ENCODE results near the gene SENP2.

Gene SENP2

DNA sequence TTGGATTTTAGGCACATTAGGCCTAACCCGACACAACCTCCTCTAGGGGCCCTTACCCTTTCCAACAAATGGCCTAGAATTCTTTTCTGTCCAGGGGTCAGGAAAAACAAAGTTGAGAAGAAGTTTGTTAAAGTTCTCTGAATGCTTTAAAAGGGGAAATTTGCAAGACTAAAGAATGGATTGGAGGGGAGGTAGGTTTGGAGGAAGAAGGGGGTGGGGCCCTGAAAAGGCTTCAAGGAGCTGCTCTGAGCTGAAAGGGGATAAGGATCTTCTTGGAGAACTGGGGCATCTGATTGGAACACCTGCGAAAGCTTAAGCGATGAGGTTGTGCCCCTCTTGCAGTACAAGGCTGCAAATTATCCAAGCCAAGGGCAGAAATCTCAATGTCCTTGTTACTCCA is 3.9 kb upstream of the SENP2 start:
- TF ChIP-seq, protein P1, sequence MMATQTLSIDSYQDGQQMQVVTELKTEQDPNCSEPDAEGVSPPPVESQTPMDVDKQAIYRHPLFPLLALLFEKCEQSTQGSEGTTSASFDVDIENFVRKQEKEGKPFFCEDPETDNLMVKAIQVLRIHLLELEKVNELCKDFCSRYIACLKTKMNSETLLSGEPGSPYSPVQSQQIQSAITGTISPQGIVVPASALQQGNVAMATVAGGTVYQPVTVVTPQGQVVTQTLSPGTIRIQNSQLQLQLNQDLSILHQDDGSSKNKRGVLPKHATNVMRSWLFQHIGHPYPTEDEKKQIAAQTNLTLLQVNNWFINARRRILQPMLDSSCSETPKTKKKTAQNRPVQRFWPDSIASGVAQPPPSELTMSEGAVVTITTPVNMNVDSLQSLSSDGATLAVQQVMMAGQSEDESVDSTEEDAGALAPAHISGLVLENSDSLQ (IDR thresholded peaks at IDR 0.05): no peak
- TF ChIP-seq NFRKB (IDR thresholded peaks at IDR 0.05): no peak
- no peak for TF ChIP-seq FOXM1 (IDR thresholded peaks at IDR 0.05; ENCODE audit: borderline replicate concordance)
- TF ChIP-seq L3MBTL2 (conservative IDR thresholded peaks at IDR 0.05): no peak
- no peak for TF ChIP-seq SUZ12 (IDR thresholded peaks at IDR 0.05)
- TF ChIP-seq LEF1 (IDR thresholded peaks at IDR 0.05; ENCODE audit: borderline replicate concordance): no peak
- no peak for TF ChIP-seq FOXK2 (IDR thresholded peaks at IDR 0.05)
- no peak for TF ChIP-seq ZNF384 (IDR thresholded peaks at IDR 0.05)
- TF ChIP-seq BHLHE40 (IDR thresholded peaks at IDR 0.05; ENCODE audit: borderline replicate concordance): no peak
- no peak for TF ChIP-seq ELF4 (IDR thresholded peaks at IDR 0.05)
- TF ChIP-seq ARNT (IDR thresholded peaks at IDR 0.05): no peak
- TF ChIP-seq SP1 (IDR thresholded peaks at IDR 0.05): no peak
- ChIA-PET CTCF (no interaction called here), POLR2A (no interaction called here)
- no peak for DNase-seq (ENCODE audit: extremely low spot score)

DNA sequence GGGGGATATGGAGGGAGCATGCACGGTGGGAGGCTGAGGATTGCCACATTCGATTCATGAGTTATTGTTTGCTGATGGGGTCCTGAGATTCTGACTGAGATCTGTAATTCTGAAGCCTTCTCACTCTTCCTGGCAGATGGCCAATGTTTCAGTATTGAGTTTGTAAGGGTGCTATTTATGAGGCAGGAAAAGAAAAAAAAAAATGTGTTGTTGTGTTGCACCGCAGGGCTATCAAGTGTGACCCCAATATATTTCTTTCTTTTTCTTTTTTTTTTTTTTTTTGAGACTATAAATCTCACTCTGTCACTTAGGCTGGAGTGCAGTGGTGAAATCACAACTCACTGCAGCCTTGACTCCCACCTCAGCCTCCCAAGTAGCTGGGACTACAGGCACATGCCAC is 3.2 kb upstream of the SENP2 start:
- POLR2A ChIA-PET: no interaction called here
- CTCF ChIA-PET: no interaction called here
- no peak for DNase-seq (ENCODE audit: extremely low spot score)
- TF ChIP-seq TARDBP (IDR thresholded peaks at IDR 0.05) (no peak), CTBP1 (IDR thresholded peaks at IDR 0.05; ENCODE audit: borderline replicate concordance) (no peak), LEF1 (IDR thresholded peaks at IDR 0.05; ENCODE audit: borderline replicate concordance) (no peak), NFRKB (IDR thresholded peaks at IDR 0.05) (no peak), L3MBTL2 (conservative IDR thresholded peaks at IDR 0.05) (no peak), SUZ12 (IDR thresholded peaks at IDR 0.05) (no peak)

- TF ChIP-seq BHLHE40 (IDR thresholded peaks at IDR 0.05; ENCODE audit: borderline replicate concordance): no peak
- no peak for TF ChIP-seq HDGF (IDR thresholded peaks at IDR 0.05; ENCODE audit: borderline replicate concordance)
- no peak for TF ChIP-seq ZNF384 (IDR thresholded peaks at IDR 0.05)
- no peak for TF ChIP-seq TARDBP (IDR thresholded peaks at IDR 0.05)
- TF ChIP-seq ELF4 (IDR thresholded peaks at IDR 0.05): no peak
- no peak for TF ChIP-seq NFRKB (IDR thresholded peaks at IDR 0.05)
- TF ChIP-seq, protein P1 (IDR thresholded peaks at IDR 0.05): no peak
- TF ChIP-seq SP1 (IDR thresholded peaks at IDR 0.05): no peak
- TF ChIP-seq CTBP1 (IDR thresholded peaks at IDR 0.05; ENCODE audit: borderline replicate concordance): no peak
- CTCF ChIA-PET: interaction anchor here (0.9 kb wide), 1 partner anchor 739 kb away, joined by 3 read pairs; no protein-coding TSS in a partner anchor
- DNase-seq (ENCODE audit: extremely low spot score): no peak
- POLR2A ChIA-PET: no interaction called here
Measured at GRCh38 chr3:185583925-185584324, 2.2 kb upstream of the SENP2 start.

- ChIA-PET POLR2A (no interaction called here), CTCF (interaction anchor here (0.5 to 0.9 kb wide), 2 partner anchors 124 to 739 kb away, joined by 3 read pairs; no protein-coding TSS in a partner anchor)
- TF ChIP-seq HDGF (IDR thresholded peaks at IDR 0.05; ENCODE audit: borderline replicate concordance) (no peak), SP1 (IDR thresholded peaks at IDR 0.05) (no peak)
- TF ChIP-seq, protein P1 (IDR thresholded peaks at IDR 0.05): no peak
- DNase-seq (ENCODE audit: extremely low spot score): no peak
Measured at GRCh38 chr3:185584686-185585085, 1.4 kb upstream of the SENP2 start.

- TF ChIP-seq HDGF (IDR thresholded peaks at IDR 0.05; ENCODE audit: borderline replicate concordance) (no peak), LEF1 (IDR thresholded peaks at IDR 0.05; ENCODE audit: borderline replicate concordance) (no peak), FOXM1 (IDR thresholded peaks at IDR 0.05; ENCODE audit: borderline replicate concordance) (no peak), FOXK2 (IDR thresholded peaks at IDR 0.05) (no peak), L3MBTL2 (conservative IDR thresholded peaks at IDR 0.05) (no peak; the same call in 1 of the 2 replicates), SP1 (IDR thresholded peaks at IDR 0.05) (no peak), FOXA1 (IDR thresholded peaks at IDR 0.05) (no peak), ZNF384 (IDR thresholded peaks at IDR 0.05) (no peak), ARNT (IDR thresholded peaks at IDR 0.05) (no peak), ELF4 (IDR thresholded peaks at IDR 0.05) (no peak), CTBP1 (IDR thresholded peaks at IDR 0.05; ENCODE audit: borderline replicate concordance) (no peak), BHLHE40 (IDR thresholded peaks at IDR 0.05; ENCODE audit: borderline replicate concordance) (no peak), TARDBP (IDR thresholded peaks at IDR 0.05) (no peak), SUZ12 (IDR thresholded peaks at IDR 0.05) (no peak), NFRKB (IDR thresholded peaks at IDR 0.05) (no peak)
- TF ChIP-seq, protein P1 (IDR thresholded peaks at IDR 0.05): no peak
- no peak for DNase-seq (ENCODE audit: extremely low spot score)
- POLR2A ChIA-PET: interaction anchor here (1.0 to 2.1 kb wide), 7 partner anchors 11 to 96 kb away, joined by 3 to 17 read pairs (median 5); partner anchors contain the start of gene LIPH
Measured at GRCh38 chr3:185585518-185585858, 607 bp upstream of the SENP2 start.

DNA sequence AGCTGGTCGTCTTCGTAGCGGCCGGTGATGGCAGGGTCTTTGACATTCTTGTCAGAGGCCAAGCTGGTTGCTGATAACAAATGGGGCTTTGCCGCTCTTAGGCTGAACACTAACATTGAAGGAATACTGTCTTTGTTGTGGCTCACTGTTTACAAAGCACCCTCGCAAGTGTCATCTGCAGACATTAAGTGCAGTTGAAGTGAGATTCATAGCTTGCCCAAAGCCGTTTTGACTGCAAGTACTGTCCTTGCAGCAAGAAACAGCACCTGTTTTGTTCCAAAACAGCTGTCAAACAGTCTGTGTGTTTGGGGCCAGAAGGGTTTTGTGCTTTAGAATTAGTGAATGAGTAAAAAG is 568 bp downstream of the SENP2 start:
- TF ChIP-seq TARDBP (IDR thresholded peaks at IDR 0.05) (no peak), LEF1 (IDR thresholded peaks at IDR 0.05; ENCODE audit: borderline replicate concordance) (no peak), ZNF384 (IDR thresholded peaks at IDR 0.05) (no peak), NFRKB (IDR thresholded peaks at IDR 0.05) (no peak), ARNT (IDR thresholded peaks at IDR 0.05) (no peak), FOXA1 (IDR thresholded peaks at IDR 0.05) (no peak)
- TF ChIP-seq, protein P1 (IDR thresholded peaks at IDR 0.05): no peak
- CTCF ChIA-PET: interaction anchor here (0.6 to 1.7 kb wide), 3 partner anchors 11 to 1468 kb away, joined by 3 to 7 read pairs (median 6); no protein-coding TSS in a partner anchor
- no peak for DNase-seq (ENCODE audit: extremely low spot score)
- POLR2A ChIA-PET: interaction anchor here (0.8 to 2.1 kb wide), 12 partner anchors 10 to 142 kb away, joined by 3 to 17 read pairs (median 4); partner anchors contain the start of genes LIPH and TMEM41A

More at GRCh38 chr3:185585518-185585858, 607 bp upstream of the SENP2 start:
- CTCF ChIA-PET: interaction anchor here (1.7 kb wide), 1 partner anchor 10 kb away, joined by 7 read pairs; no protein-coding TSS in a partner anchor
